Pancreas (tissue), 10 donors: ENCODE results near the gene OR6C68. TPM values are rescaled to one million over a fixed set of nuclear protein-coding genes. Genes with fewer than 3 reads are reported as not detected.

ENCODE experiments used
- ATAC-seq, 4 donors: fragments of 200-7000 bp; cut with Tn5 transposase; one replicate each; pipeline versions ENCODE4 v1.8.0 to v1.9.1; 2020; ENCODE audit warnings: mild to moderate bottlenecking in 4 of 4, moderate library complexity in 4 of 4
- DNase-seq, 6 donors: peaks; one replicate each; pipeline ENCODE4 v3.0.0-alpha.2; 2020
- FAIRE-seq: peaks from 2 replicates; lab custom pipeline; 2012; peaks lifted over from hg19 to GRCh38; lab: Jason Lieb, UNC
- H3K27ac ChIP-seq, 4 donors: fragments of 200-600 bp; sonication (generic); 1 replicate in 3 of 4; 2 replicates in 1 of 4; pipeline versions ENCODE4 v1.5.0 to v1.8.0; 2020
- H3K27me3 ChIP-seq, 4 donors: fragments of 200-600 bp; one replicate each; pipeline ENCODE4 v1.8.0; 2021
- H3K36me3 ChIP-seq, 3 donors: fragments of 200-600 bp; sonication (generic) in 1 of 3; one replicate each; pipeline versions ENCODE4 v1.5.0 to v1.8.0; 2020 to 2021
- H3K4me1 ChIP-seq, 3 donors: fragments of 200-600 bp; one replicate each; pipeline ENCODE4 v1.8.0; 2021
- H3K4me3 ChIP-seq, 4 donors: fragments of 200-600 bp; sonication (generic) in 2 of 4; one replicate each; pipeline versions ENCODE4 v1.5.0 to v1.8.0; 2020 to 2021
- H3K9me3 ChIP-seq, 4 donors: fragments of 200-600 bp; one replicate each; pipeline ENCODE4 v1.8.0; 2021
- CTCF ChIP-seq, 4 donors: fragments of 200-600 bp; sonication (generic) in 3 of 4; IDR thresholded peaks; one replicate each; pipeline versions ENCODE4 v1.5.0 to v1.8.0; 2021; ENCODE audit warnings: antibody characterized with exemption in 4 of 4
- WGBS, 2 donors: extraction: QIAGEN DNeasy Blood & Tissue Kit; methylation state at CpG; one replicate each; pipeline ENCODE4 v1.1.7; 2013; 5-methylcytosine and 5-hydroxymethylcytosine counted together
- intact Hi-C, 3 donors: fragments of 100-400 bp; cut with DNase I; formaldehyde crosslinking; loops; one replicate each; pipeline versions ENCODE4 v1.11.1 to v1.14.2; 2022
- polyA plus RNA-seq, 2 donors: library from polyadenylated mRNA; stranded (reverse); fragments of 200-250 nt; gene quantifications; one replicate each; pipeline ENCODE4 v1.2.3, GENCODE V29; 2013
- total RNA-seq, 6 donors: library from RNA; stranded (reverse); fragmentation: NEBNext Ultra II Directional in 4 of 6; extraction: Animal tissue kit (Norgen Biotek cat#: 25700) in 4 of 6; gene quantifications; one replicate each; pipeline versions ENCODE4 v1.2.1 to v1.2.4, GENCODE V29; 2021 to 2023
- donor health status: healthy with polysubstance abuse.
- donor health status: DM: no; HTN: no; CAD: no; lungs with moderate emphysema.
- donor health status: DM: no; HTN: no; CAD: no.
- donor health status: control.
- donor health status: control.
- donor health status: Bipolar disorder and iron deficiency.
- donor health status: DM: yes; HTN: yes; CAD: no.
- donor health status: DM: no; HTN: no; CAD: no.
- donor health status: DM: no; HTN: no; CAD: no.
- donor health status: DM: yes; HTN: yes; CAD: no.

The OR6C68 gene
- total RNA-seq: not detected
- not detected for polyA plus RNA-seq

- H3K36me3 ChIP-seq: no peaks in the 10 kb centered on the region
- 69 to 81% methylated on average over 2 of the region's 2 CpGs for WGBS, 2 donors
- no peaks in the 10 kb centered on the region for H3K9me3 ChIP-seq
- intact Hi-C loops: no loop called here
- FAIRE-seq (no peak), ATAC-seq (no peak), DNase-seq (no peak)
- no peak within 1 kb of the TSS for H3K4me3 ChIP-seq
- H3K4me1 ChIP-seq: peaks cover 0 to 8% (median 0%) of the 10 kb centered on the region in 3 donors
- no peaks in the 10 kb centered on the region for H3K27me3 ChIP-seq
- no peak for TF ChIP-seq CTCF (IDR thresholded peaks at IDR 0.05)
- no peak within 1 kb of the TSS for H3K27ac ChIP-seq
These were observed at the start of gene OR6C68 for GRCh38 chr12:55492078-55492477. OR6C68 (plus strand) TSS chr12:55492378; CDS start chr12:55492378, 0 bp downstream.

- Histone ChIP-seq H3K27ac (no peak within 1 kb of the TSS), H3K4me3 (no peak within 1 kb of the TSS), H3K27me3 (no peaks in the 10 kb centered on the region), H3K9me3 (no peaks in the 10 kb centered on the region), H3K36me3 (no peaks in the 10 kb centered on the region), H3K4me1 (no peaks in the 10 kb centered on the region)
- no peak for DNase-seq
- 40 to 48% methylated on average over 2 of the region's 2 CpGs for WGBS, 2 donors
- no peak for TF ChIP-seq CTCF (IDR thresholded peaks at IDR 0.05)
- intact Hi-C loops: loop anchor here in 1 of 3 donors (10.0 kb wide), 1 partner anchor 171 kb away; no protein-coding TSS in a partner anchor
- no peak for ATAC-seq
- FAIRE-seq: no peak
These were observed 48.4 kb upstream of the OR6C68 start, which contains the start of gene OR6C2 for GRCh38 chr12:55443776-55444175. OR6C2 (plus strand) TSS chr12:55444076; CDS start chr12:55452214, 8,138 bp downstream.

GRCh38 chr12:55445357-55445756, 46.8 kb upstream of the OR6C68 start:
- H3K27me3 ChIP-seq: no peaks in the 10 kb centered on the region
- no peak for TF ChIP-seq CTCF (IDR thresholded peaks at IDR 0.05)
- ATAC-seq (no peak), FAIRE-seq (no peak), DNase-seq (no peak)
- no peaks in the 10 kb centered on the region for H3K4me1 ChIP-seq
- 93 to 94% methylated on average over 1 of the region's 1 CpG for WGBS, 2 donors
- H3K27ac ChIP-seq: no peak overlapping the region
- intact Hi-C loops: loop anchor here in 1 of 3 donors (10.0 kb wide), 1 partner anchor 169 kb away; no protein-coding TSS in a partner anchor
- H3K36me3 ChIP-seq: no peaks in the 10 kb centered on the region
- H3K9me3 ChIP-seq: no peaks in the 10 kb centered on the region
- H3K4me3 ChIP-seq: no peak overlapping the region

- ATAC-seq: peak in 2 of 4 donors; percentile 43 to 75
- intact Hi-C loops: loop anchor here in 1 of 3 donors (10.0 kb wide), 1 partner anchor 168 kb away; no protein-coding TSS in a partner anchor
These were observed 45.9 kb upstream of the OR6C68 start for GRCh38 chr12:55446326-55446725.

More at GRCh38 chr12:55446326-55446725, 45.9 kb upstream of the OR6C68 start:
- TF ChIP-seq CTCF (IDR thresholded peaks at IDR 0.05): no peak
- Histone ChIP-seq H3K4me3 (no peak overlapping the region), H3K36me3 (no peaks in the 10 kb centered on the region), H3K4me1 (no peaks in the 10 kb centered on the region), H3K27me3 (no peaks in the 10 kb centered on the region), H3K9me3 (no peaks in the 10 kb centered on the region), H3K27ac (no peak overlapping the region)
- DNase-seq: no peak
- FAIRE-seq: no peak
- WGBS, 2 donors: 52 to 60% methylated on average over 5 of the region's 5 CpGs
